Neural progenitor cell (in vitro differentiated cells): ENCODE measurements around the gene MED12L. TPM values are rescaled to one million over a fixed set of nuclear protein-coding genes. Genes with fewer than 3 reads are reported as not detected.
"Not testable (repeated sequence)": the region's sequence is repeated elsewhere in the genome, so short reads cannot be mapped to it uniquely, and the experiment has no call there.

ENCODE experiments used
- DNase-seq: peaks from one replicate; pipeline ENCODE4 v3.0.0-alpha.2; 2016; ENCODE audit warnings: low spot score
- H2AFZ ChIP-seq: fragments of 200-600 bp; sonication (generic); replicated peaks from 2 replicates; pipeline ENCODE4 v1.6.1; 2016; ENCODE audit warnings: antibody characterized with exemption
- H3F3A ChIP-seq: fragments of 200-600 bp; sonication (generic); 2 replicates; pipeline ENCODE4 v1.6.1; 2016; ENCODE audit warnings: antibody characterized with exemption, low read depth
- H3K27ac ChIP-seq: fragments of 200-600 bp; sonication (generic); 2 replicates; pipeline ENCODE4 v1.5.1; 2016; ENCODE audit warnings: mild to moderate bottlenecking
- H3K27me3 ChIP-seq: fragments of 200-600 bp; sonication (generic); 2 replicates; pipeline ENCODE4 v1.6.1; 2016; ENCODE audit warnings: mild to moderate bottlenecking, moderate library complexity
- H3K36me3 ChIP-seq: fragments of 200-600 bp; sonication (generic); 2 replicates; pipeline ENCODE4 v1.5.1; 2016
- H3K4me1 ChIP-seq: fragments of 200-600 bp; sonication (generic); 2 replicates; pipeline ENCODE4 v1.6.1; 2016; ENCODE audit warnings: mixed run types
- H3K4me2 ChIP-seq: fragments of 200-600 bp; sonication (generic); 2 replicates; pipeline ENCODE4 v1.6.1; 2016
- H3K4me3 ChIP-seq: fragments of 200-600 bp; sonication (generic); 2 replicates; pipeline ENCODE4 v1.5.1; 2016
- H3K79me2 ChIP-seq: fragments of 200-600 bp; sonication (generic); 2 replicates; pipeline ENCODE4 v1.6.1; 2016; ENCODE audit warnings: low read depth
- H3K9ac ChIP-seq: fragments of 200-600 bp; sonication (generic); 2 replicates; pipeline ENCODE4 v1.6.1; 2016
- H3K9me3 ChIP-seq: fragments of 200-600 bp; sonication (generic); 2 replicates; pipeline ENCODE4 v1.5.1; 2016; ENCODE audit warnings: low read depth
- H4K20me1 ChIP-seq: fragments of 200-600 bp; sonication (generic); 2 replicates; pipeline ENCODE4 v1.6.1; 2016; ENCODE audit warnings: low read depth
- H3K27ac Mint-ChIP-seq: 3 replicates; pipeline ENCODE4 v1.8.0; 2021; ENCODE audit warnings: mixed read lengths
- H3K27me3 Mint-ChIP-seq: 2 replicates; pipeline ENCODE4 v1.8.0; 2022; ENCODE audit warnings: low read depth, mild to moderate bottlenecking, inconsistent platforms, moderate library complexity, mixed read lengths; ENCODE audit not compliant: insufficient read depth
- H3K36me3 Mint-ChIP-seq: 3 replicates; pipeline ENCODE4 v1.8.0; 2021; ENCODE audit warnings: mixed read lengths
- H3K4me1 Mint-ChIP-seq: 3 replicates; pipeline ENCODE4 v1.8.0; 2021; ENCODE audit warnings: mixed read lengths
- H3K4me3 Mint-ChIP-seq: 3 replicates; pipeline ENCODE4 v1.8.0; 2021; ENCODE audit warnings: mild to moderate bottlenecking, moderate library complexity, mixed read lengths
- H3K9me3 Mint-ChIP-seq: 3 replicates; pipeline ENCODE4 v1.8.0; 2020; ENCODE audit warnings: mixed read lengths
- CTCF ChIP-seq: fragments of 200-600 bp; sonication (generic); IDR thresholded peaks from 2 replicates; pipeline ENCODE4 v1.5.1; 2017; ENCODE audit warnings: antibody characterized with exemption, mild to moderate bottlenecking
- EZH2 ChIP-seq: fragments of 200-600 bp; sonication (generic); IDR thresholded peaks from 2 replicates; pipeline ENCODE4 v1.6.1; 2017; ENCODE audit warnings: antibody characterized with exemption, mild to moderate bottlenecking, moderate library complexity
- EZH2phosphoT487 ChIP-seq: fragments of 200-600 bp; sonication (generic); IDR thresholded peaks from 2 replicates; pipeline ENCODE4 v1.6.1; 2017; ENCODE audit warnings: antibody characterized with exemption
- total RNA-seq: library from RNA; depleted of rRNA; stranded (reverse); fragments of >200 nt; gene quantifications from 2 replicates; pipeline ENCODE4 v1.2.3, GENCODE V29; 2015; ENCODE audit warnings: low replicate concordance

Gene MED12L
- total RNA-seq, 1 donor from 2014 or later, result 16.5 TPM

- Histone ChIP-seq H4K20me1 (no peaks in the 10 kb centered on the region), H3K79me2 (no peaks in the 10 kb centered on the region), H3K27me3 (no peaks in the 10 kb centered on the region), H3K4me2 (no peak overlapping the region), H2AFZ (no peak overlapping the region), H3K4me1 (no peaks in the 10 kb centered on the region), H3K27ac (no peak overlapping the region), H3K9ac (no peak overlapping the region), H3K4me3 (no peak overlapping the region), H3K9me3 (no peaks in the 10 kb centered on the region), H3K36me3 (no peaks in the 10 kb centered on the region), H3F3A (no peaks in the 10 kb centered on the region)
- TF ChIP-seq EZH2, result no peak
- no peak for TF ChIP-seq EZH2phosphoT487
- H3K36me3 Mint-ChIP-seq, result no peaks in the 10 kb centered on the region
- H3K27me3 Mint-ChIP-seq, result peaks cover 3% of the 10 kb centered on the region
- H3K4me3 Mint-ChIP-seq, result no peak overlapping the region
- H3K9me3 Mint-ChIP-seq, result no peaks in the 10 kb centered on the region
- DNase-seq, result no peak
- H3K27ac Mint-ChIP-seq, result no peak overlapping the region
- H3K4me1 Mint-ChIP-seq, result no peaks in the 10 kb centered on the region
These were observed 32.7 kb upstream of the MED12L start for GRCh38 chr3:151052756-151053155.

GRCh38 chr3:151058740-151059139 lies 26.7 kb upstream of the MED12L start:
- Histone ChIP-seq H3K79me2 (no peaks in the 10 kb centered on the region), H2AFZ (peak overlapping the region; percentile 55), H3K4me2 (no peak overlapping the region), H3K9ac (no peak overlapping the region), H3K27me3 (no peaks in the 10 kb centered on the region), H3K4me3 (no peak overlapping the region), H3K36me3 (no peaks in the 10 kb centered on the region), H4K20me1 (no peaks in the 10 kb centered on the region), H3K9me3 (no peaks in the 10 kb centered on the region), H3F3A (no peaks in the 10 kb centered on the region), H3K4me1 (no peaks in the 10 kb centered on the region), H3K27ac (no peak overlapping the region)
- peak; percentile 22 for DNase-seq
- H3K36me3 Mint-ChIP-seq, result no peaks in the 10 kb centered on the region
- H3K4me3 Mint-ChIP-seq, result no peak overlapping the region
- peaks cover 8% of the 10 kb centered on the region for H3K4me1 Mint-ChIP-seq
- no peak for TF ChIP-seq EZH2
- no peak for TF ChIP-seq CTCF
- TF ChIP-seq EZH2phosphoT487, result no peak
- H3K9me3 Mint-ChIP-seq, result peaks cover 3% of the 10 kb centered on the region
- no peak overlapping the region for H3K27ac Mint-ChIP-seq
- peaks cover 1% of the 10 kb centered on the region for H3K27me3 Mint-ChIP-seq

GRCh38 chr3:151062611-151063010 lies 22.9 kb upstream of the MED12L start:
- Histone ChIP-seq H3K36me3 (no peaks in the 10 kb centered on the region), H3K4me1 (no peaks in the 10 kb centered on the region), H3K4me2 (no peak overlapping the region), H2AFZ (no peak overlapping the region), H3K79me2 (no peaks in the 10 kb centered on the region), H4K20me1 (no peaks in the 10 kb centered on the region), H3K27me3 (no peaks in the 10 kb centered on the region), H3F3A (no peaks in the 10 kb centered on the region), H3K4me3 (no peak overlapping the region), H3K27ac (no peak overlapping the region), H3K9me3 (no peaks in the 10 kb centered on the region), H3K9ac (no peak overlapping the region)
- H3K4me3 Mint-ChIP-seq, result no peak overlapping the region
- no peak overlapping the region for H3K27ac Mint-ChIP-seq
- DNase-seq, result no peak
- peaks cover 3% of the 10 kb centered on the region for H3K9me3 Mint-ChIP-seq
- H3K4me1 Mint-ChIP-seq, result peaks cover 8% of the 10 kb centered on the region
- no peak for TF ChIP-seq EZH2phosphoT487
- TF ChIP-seq CTCF, result no peak
- no peak for TF ChIP-seq EZH2
- H3K27me3 Mint-ChIP-seq, result peaks cover 2% of the 10 kb centered on the region
- H3K36me3 Mint-ChIP-seq, result no peaks in the 10 kb centered on the region

GRCh38 chr3:151067158-151067557 lies 18.3 kb upstream of the MED12L start:
- H3K4me3 ChIP-seq, result no peak overlapping the region
- H4K20me1 ChIP-seq, result no peaks in the 10 kb centered on the region
- H3K27ac ChIP-seq, result no peak overlapping the region
- H3K27me3 ChIP-seq, result no peaks in the 10 kb centered on the region
- H3F3A ChIP-seq, result no peaks in the 10 kb centered on the region
- Mint-ChIP-seq H3K4me3 (no peak overlapping the region), H3K27ac (no peak overlapping the region), H3K4me1 (no peaks in the 10 kb centered on the region), H3K36me3 (no peaks in the 10 kb centered on the region), H3K9me3 (no peaks in the 10 kb centered on the region), H3K27me3 (peaks cover 2% of the 10 kb centered on the region)
- H3K9me3 ChIP-seq, result no peaks in the 10 kb centered on the region
- H3K79me2 ChIP-seq, result no peaks in the 10 kb centered on the region
- H2AFZ ChIP-seq, result no peak overlapping the region
- no peaks in the 10 kb centered on the region for H3K4me1 ChIP-seq
- no peak for TF ChIP-seq EZH2phosphoT487
- TF ChIP-seq CTCF, result peak; percentile 38
- no peak overlapping the region for H3K9ac ChIP-seq
- H3K4me2 ChIP-seq, result no peak overlapping the region
- no peak for DNase-seq
- H3K36me3 ChIP-seq, result no peaks in the 10 kb centered on the region

- H2AFZ ChIP-seq, H3K27ac ChIP-seq, H3K9me3 ChIP-seq, H3K27ac Mint-ChIP-seq, H3K4me1 Mint-ChIP-seq, H3K36me3 ChIP-seq, H3K36me3 Mint-ChIP-seq, H3K27me3 Mint-ChIP-seq, H3K4me2 ChIP-seq, H3F3A ChIP-seq, H3K4me1 ChIP-seq, H3K79me2 ChIP-seq, H3K4me3 Mint-ChIP-seq, H4K20me1 ChIP-seq, H3K9ac ChIP-seq, H3K9me3 Mint-ChIP-seq, H3K27me3 ChIP-seq, H3K4me3 ChIP-seq, DNase-seq: not testable (repeated sequence)
These were observed 12.6 kb upstream of the MED12L start for GRCh38 chr3:151072842-151073241.
